CMK (cell line): ENCODE results near the gene SYT13.
"Not testable (repeated sequence)": the region's sequence is repeated elsewhere in the genome, so short reads cannot be mapped to it uniquely, and the experiment has no call there.

Experiments
- DNase-seq: peaks from one replicate; pipeline ENCODE4 v3.0.0-alpha.2; 2010; ENCODE audit warnings: low read depth

The SYT13 gene

GRCh38 chr11:45274206-45274605, 11.9 kb downstream of the SYT13 start:
- DNase-seq, result no peak

- no peak for DNase-seq
These were observed 12.6 kb downstream of the SYT13 start for GRCh38 chr11:45273509-45273908.

- no peak for DNase-seq
These were observed 13.4 kb downstream of the SYT13 start for GRCh38 chr11:45272701-45273100.

GRCh38 chr11:45270946-45271716, 15.0 kb downstream of the SYT13 start:
- no peak for DNase-seq

- no peak for DNase-seq
These were observed 16.5 kb downstream of the SYT13 start for GRCh38 chr11:45269678-45270077.

- no peak for DNase-seq
These were observed 18.4 kb downstream of the SYT13 start for GRCh38 chr11:45267652-45268299.

GRCh38 chr11:45267052-45267451, 19.1 kb downstream of the SYT13 start:
- no peak for DNase-seq

GRCh38 chr11:45266676-45267020, 19.5 kb downstream of the SYT13 start:
- DNase-seq, result no peak

- DNase-seq, result no peak
These were observed 20.0 kb downstream of the SYT13 start for GRCh38 chr11:45265969-45266675.

GRCh38 chr11:45264839-45265515, 21.2 kb downstream of the SYT13 start:
- DNase-seq, result no peak

- DNase-seq, result no peak
These were observed 22.4 kb downstream of the SYT13 start for GRCh38 chr11:45263773-45264172.

- DNase-seq, result no peak
These were observed 23.2 kb downstream of the SYT13 start for GRCh38 chr11:45262900-45263299.

GRCh38 chr11:45260071-45260470, 26.1 kb downstream of the SYT13 start:
- no peak for DNase-seq

GRCh38 chr11:45259592-45259991, 26.5 kb downstream of the SYT13 start:
- no peak for DNase-seq

- no peak for DNase-seq
These were observed 27.1 kb downstream of the SYT13 start for GRCh38 chr11:45258982-45259530.

- DNase-seq, result no peak
These were observed 32.1 kb downstream of the SYT13 start for GRCh38 chr11:45254070-45254469.

GRCh38 chr11:45253640-45254039, 32.5 kb downstream of the SYT13 start:
- DNase-seq, result no peak

- DNase-seq, result no peak
These were observed 33.3 kb downstream of the SYT13 start for GRCh38 chr11:45252877-45253276.

GRCh38 chr11:45252134-45252856, 33.8 kb downstream of the SYT13 start:
- DNase-seq, result peak; percentile 20

- no peak for DNase-seq
These were observed 36.0 kb downstream of the SYT13 start for GRCh38 chr11:45250035-45250718.

GRCh38 chr11:45249372-45249771, 36.8 kb downstream of the SYT13 start:
- DNase-seq, result not testable (repeated sequence)
